ENCODE data around the gene PDE12. TPM values are rescaled to one million over a fixed set of nuclear protein-coding genes. Genes with fewer than 3 reads are reported as not detected.
A peak's percentile ranks its signal among the peaks of the same experiment; 100 is the strongest.
"Not testable (repeated sequence)": the region's sequence is repeated elsewhere in the genome, so short reads cannot be mapped to it uniquely, and the experiment has no call there.

Gene PDE12
- total RNA-seq, 1 donor from 2014 or later = 8.7 TPM

DNA sequence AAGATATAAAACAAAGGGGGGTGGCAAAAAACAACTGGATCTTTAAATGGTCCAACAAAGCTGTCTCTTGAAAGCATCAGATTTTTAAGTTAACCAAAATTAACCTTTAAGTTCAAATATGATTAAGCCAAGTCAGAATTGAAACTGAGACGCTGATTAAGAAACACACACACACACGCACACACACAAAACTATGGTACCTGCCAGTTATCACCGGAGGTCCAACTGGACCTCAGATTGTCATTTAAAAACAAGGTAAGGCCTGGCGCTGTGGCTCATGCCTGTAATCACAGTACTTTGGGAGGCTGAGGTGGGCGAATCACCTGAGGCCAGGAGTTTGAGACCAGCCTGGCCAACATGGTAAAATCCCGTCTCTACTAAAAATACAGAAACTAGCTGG lies 30.7 kb downstream of the PDE12 start:
- DNase-seq (ENCODE audit: low read depth in 2 of 2) = no peak

DNA sequence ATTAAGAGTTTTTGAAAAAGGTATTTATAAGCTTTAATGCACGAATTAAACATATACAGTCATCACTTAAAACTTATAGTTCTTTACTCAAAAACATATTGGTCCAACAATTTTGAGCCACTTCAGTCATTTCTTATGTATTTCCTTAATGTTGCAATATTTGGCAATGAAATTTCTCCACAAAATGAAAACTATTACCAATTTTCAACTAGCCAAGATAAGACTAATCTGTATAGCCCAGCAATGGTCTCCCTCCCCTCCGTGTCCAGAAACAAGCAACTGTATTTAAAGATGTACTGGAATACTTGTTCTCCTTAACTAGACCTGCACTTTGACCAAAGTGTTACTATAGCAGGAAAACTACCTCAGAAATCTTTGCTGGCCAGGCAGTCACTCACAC lies 31.8 kb downstream of the PDE12 start:
- no peak for DNase-seq (ENCODE audit: low read depth in 2 of 2)

DNA sequence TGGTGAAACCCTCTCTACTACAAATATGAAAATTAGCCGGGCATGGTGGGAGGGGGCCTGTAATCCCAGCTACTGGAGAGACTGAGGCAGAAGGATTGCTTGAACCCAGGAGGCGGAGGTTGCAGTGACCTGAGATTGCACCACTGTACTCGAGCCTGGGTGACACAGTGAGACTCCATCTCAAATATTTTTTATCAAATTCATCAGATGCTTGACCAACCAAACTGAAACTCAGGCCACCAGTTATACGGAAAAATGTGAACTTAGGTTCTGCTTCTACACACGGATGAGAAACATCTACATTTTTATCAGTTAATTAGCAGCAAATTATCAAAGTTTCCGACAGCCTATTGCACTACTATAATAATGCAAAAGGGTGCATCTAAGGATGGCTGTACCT lies 36.2 kb downstream of the PDE12 start:
- DNase-seq (ENCODE audit: low read depth in 2 of 2) = no peak

DNA sequence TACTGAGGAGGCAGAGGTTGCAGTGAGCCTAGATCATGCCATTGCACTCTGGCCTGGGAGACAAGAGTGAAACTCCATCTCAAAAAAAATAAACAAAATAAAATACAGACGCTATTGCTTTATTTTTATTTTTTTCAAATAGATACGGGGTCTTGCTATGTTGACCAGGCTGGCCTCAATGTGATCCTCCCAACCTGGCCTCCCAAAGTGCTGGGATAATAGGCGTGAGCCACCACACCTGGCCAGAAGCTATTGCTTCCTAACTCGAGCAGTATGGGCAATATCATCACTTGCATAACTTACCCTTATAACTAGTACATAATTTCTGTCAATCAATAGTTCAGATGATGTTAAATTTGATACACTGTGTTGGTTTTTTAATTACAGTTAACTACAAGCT lies 38.1 kb downstream of the PDE12 start:
- DNase-seq (ENCODE audit: low read depth in 2 of 2) = no peak

DNA sequence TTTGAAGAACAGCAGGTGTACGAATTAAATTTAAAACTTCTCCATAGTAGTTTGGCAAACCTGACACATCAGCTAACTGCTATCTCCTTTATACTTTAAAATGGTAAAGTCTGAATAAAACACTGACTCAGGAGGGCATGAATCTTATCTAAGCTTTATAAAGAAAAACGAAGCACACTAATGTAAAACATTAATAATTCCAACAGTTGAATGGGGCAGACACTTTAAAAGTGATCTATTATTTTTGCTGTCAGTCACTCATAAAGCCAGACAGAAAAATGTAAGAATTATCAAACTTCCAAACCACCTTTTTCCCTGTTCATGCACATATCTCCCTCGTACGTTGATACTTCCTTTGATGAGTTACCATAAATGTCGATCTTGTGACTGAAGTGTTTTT lies 38.5 kb downstream of the PDE12 start:
- no peak for DNase-seq (ENCODE audit: low read depth in 2 of 2)

- peak; percentile 77 to 91 for DNase-seq (ENCODE audit: low read depth in 2 of 2)
These were observed 40.5 kb downstream of the PDE12 start for GRCh38 chr3:57596495-57597126.

DNA sequence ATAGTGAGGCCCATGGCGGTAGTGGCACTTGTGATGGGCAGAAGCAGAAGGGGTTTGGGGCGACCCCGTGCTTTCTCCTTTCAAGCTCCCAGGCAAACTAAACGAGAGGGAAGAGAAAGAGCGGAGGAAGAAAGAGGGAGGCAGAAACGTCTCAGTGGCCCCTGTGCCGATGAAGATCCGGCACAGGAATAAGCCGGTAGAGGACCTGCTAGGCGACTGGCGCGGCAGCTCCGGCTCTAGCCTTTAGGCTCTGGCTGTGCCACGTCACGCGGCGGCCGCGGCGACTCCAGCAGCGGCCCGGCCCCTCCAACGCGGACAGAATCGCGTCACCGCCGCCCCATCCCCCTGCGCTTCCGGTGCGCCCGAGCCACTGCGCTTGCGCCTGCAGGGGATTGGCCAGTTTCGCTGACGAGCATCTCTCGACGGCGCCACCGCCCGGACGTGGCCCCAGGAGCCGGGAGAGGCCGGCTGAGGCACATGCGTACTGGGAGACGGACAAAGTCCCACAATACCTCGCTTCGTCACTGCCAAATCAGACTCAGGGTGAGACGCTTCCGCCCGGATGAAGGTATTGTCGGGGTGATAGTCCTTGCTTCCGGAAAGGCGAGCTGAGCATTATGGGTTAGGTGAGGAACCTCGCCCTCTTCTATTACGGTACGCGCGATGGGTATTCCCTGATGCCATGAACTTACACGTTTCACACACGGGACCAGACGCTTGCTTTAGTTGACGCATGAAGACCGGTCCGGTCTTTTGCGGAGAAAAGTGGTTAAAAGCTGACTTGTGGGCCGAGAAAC lies 41.3 kb downstream of the PDE12 start, which contains the start of gene ARF4:
Gene ARF4 (minus strand): TSS at position 218 of the 797 bp plus-strand sequence. CDS start 204 bp downstream, at position 14.
- peak; percentile 99 to 100 for DNase-seq (ENCODE audit: low read depth in 2 of 2)

DNA sequence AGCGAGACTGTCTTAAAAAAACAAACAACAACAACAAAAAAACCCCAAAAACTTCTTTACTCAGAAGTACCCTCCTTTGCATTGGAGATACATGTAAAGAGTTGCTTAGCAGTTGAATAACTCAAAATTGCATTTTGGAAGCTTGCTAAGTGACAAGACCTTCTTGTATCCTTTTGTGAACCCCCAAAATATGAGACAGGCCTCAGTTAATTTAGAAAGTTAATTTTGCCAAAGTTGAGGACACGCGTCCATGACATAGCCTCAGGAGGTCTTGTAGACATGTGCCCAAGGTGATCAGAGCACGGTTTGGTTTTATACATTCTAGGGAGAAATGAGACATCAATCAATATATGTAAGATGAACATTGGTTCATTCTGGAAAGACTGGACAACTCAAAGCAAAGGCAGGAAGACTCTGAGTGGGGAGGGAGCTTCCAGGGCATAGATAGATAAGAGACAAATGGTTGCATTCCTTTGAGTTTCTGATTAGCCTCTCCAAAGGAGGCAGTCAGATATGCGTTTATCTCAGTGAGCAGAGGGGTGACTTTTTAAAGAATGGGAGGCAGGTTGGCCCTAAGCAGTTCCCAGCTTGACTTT lies 42.8 kb downstream of the PDE12 start:
- DNase-seq (ENCODE audit: low read depth in 2 of 2) = no peak

- DNase-seq (ENCODE audit: low read depth in 2 of 2) = no peak
These were observed 44.1 kb downstream of the PDE12 start for GRCh38 chr3:57600195-57600594.

DNA sequence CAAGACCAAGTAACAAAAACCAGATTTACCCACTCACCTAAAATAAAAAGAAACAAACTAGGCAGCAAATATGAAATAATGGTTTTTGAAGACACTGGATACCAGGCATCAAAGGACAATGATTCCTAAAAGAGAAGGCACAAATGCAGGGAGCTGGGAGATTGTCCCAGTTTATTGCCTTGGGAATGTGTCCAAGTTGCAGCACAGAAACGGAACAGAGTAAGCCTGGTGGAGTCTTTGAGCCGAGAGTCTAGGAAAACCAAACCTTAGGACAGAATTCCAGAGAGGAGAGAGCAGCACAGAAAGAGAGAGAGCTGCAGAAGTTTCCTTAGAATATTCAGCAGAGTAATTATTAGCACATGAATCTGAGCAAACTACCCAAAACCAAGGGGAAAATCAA lies 48.9 kb downstream of the PDE12 start:
- no peak for DNase-seq (ENCODE audit: low read depth in 2 of 2)

DNA sequence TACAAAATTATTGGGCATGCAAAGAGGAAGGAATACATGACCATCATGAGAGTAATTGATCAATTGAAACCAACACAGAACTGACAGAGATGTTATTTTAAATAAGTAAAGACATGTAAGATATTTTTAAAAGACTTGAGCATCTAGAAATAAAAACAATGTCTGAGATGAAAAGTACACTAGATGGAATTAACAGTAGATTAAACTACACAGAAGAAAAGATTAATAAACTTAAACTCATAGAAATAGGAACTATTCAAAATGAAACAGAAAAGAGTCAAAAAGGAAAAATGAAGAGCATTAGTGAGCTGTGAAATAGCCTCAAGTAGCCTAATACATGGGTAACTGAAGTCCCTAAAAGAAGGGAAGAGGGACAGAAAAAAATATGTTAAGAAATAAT lies 49.6 kb downstream of the PDE12 start:
- no peak for DNase-seq (ENCODE audit: low read depth in 2 of 2)

- DNase-seq (ENCODE audit: low read depth in 2 of 2) = not testable (repeated sequence)
These were observed 55.8 kb downstream of the PDE12 start for GRCh38 chr3:57611870-57612269.

- DNase-seq (ENCODE audit: low read depth in 2 of 2) = no peak
These were observed 60.2 kb downstream of the PDE12 start for GRCh38 chr3:57616233-57616632.

Other genes with a start within 250 kb of the PDE12 start
- under 0.01 TPM in 1 of 2 replicates, not detected in the other for gene DNAH12, start 11.9 kb upstream of the PDE12 start, total RNA-seq
- gene ARF4, start 41.1 kb downstream of the PDE12 start, total RNA-seq = 106 and 123 TPM in 2 replicates
- 18.8 and 19.4 TPM in 2 replicates for gene DENND6A, start 136.8 kb downstream of the PDE12 start, total RNA-seq
- gene SLMAP, start 200.0 kb downstream of the PDE12 start, total RNA-seq = 22.9 and 27.6 TPM in 2 replicates

Measured in lung microvascular endothelial cell (primary cell).